HEK293T (cell line): ENCODE measurements around the gene SINHCAF.
"Not testable (repeated sequence)": the region's sequence is repeated elsewhere in the genome, so short reads cannot be mapped to it uniquely, and the experiment has no call there.

Experiments
- CTCF ChIA-PET: fragments of 350-600 bp; formaldehyde crosslinking; extraction: SDS; loops from one replicate; lab custom pipeline; 2021; ENCODE audit warnings: antibody characterized with exemption, inconsistent platforms; lab: Yijun Ruan, JAX
- POLR2A ChIA-PET: fragments of 350-600 bp; formaldehyde crosslinking; extraction: SDS; loops from one replicate; lab custom pipeline; 2020; ENCODE audit warnings: antibody characterized with exemption, inconsistent platforms; lab: Yijun Ruan, JAX
- DNase-seq: peaks from one replicate; pipeline ENCODE4 v3.0.0; 2012; ENCODE audit warnings: mixed read lengths; ENCODE audit errors: extremely low spot score
- ARNT ChIP-seq: fragments of 450-650 bp; IDR thresholded peaks from 2 replicates; pipeline ENCODE4 v1.6.1; 2017; ENCODE audit warnings: mild to moderate bottlenecking
- BHLHE40 ChIP-seq: fragments of 450-650 bp; IDR thresholded peaks from 2 replicates; pipeline ENCODE4 v1.6.1; 2016; ENCODE audit warnings: mild to moderate bottlenecking, moderate library complexity, borderline replicate concordance
- CTBP1 ChIP-seq: fragments of 450-650 bp; IDR thresholded peaks from 2 replicates; pipeline ENCODE4 v1.6.1; 2016; ENCODE audit warnings: borderline replicate concordance
- ELF4 ChIP-seq: fragments of 450-650 bp; IDR thresholded peaks from 2 replicates; pipeline ENCODE4 v1.6.1; 2017; ENCODE audit warnings: antibody characterized with exemption
- FOXA1 ChIP-seq: fragments of 450-650 bp; IDR thresholded peaks from 2 replicates; pipeline ENCODE4 v1.6.1; 2016; ENCODE audit warnings: mild to moderate bottlenecking
- FOXK2 ChIP-seq: fragments of 450-650 bp; IDR thresholded peaks from 2 replicates; pipeline ENCODE4 v1.6.1; 2016; ENCODE audit warnings: mild to moderate bottlenecking
- FOXM1 ChIP-seq: fragments of 450-650 bp; IDR thresholded peaks from 2 replicates; pipeline ENCODE4 v1.6.1; 2017; ENCODE audit warnings: mild to moderate bottlenecking, borderline replicate concordance
- HDGF ChIP-seq: fragments of 450-650 bp; IDR thresholded peaks from 2 replicates; pipeline ENCODE4 v1.6.1; 2017; ENCODE audit warnings: antibody characterized with exemption, borderline replicate concordance
- L3MBTL2 ChIP-seq: fragments of 450-650 bp; conservative IDR thresholded peaks from 2 replicates; pipeline ENCODE4 v1.6.1; 2016; ENCODE audit warnings: mild to moderate bottlenecking
- LEF1 ChIP-seq: fragments of 450-650 bp; IDR thresholded peaks from 2 replicates; pipeline ENCODE4 v1.6.1; 2017; ENCODE audit warnings: mild to moderate bottlenecking, borderline replicate concordance
- NFRKB ChIP-seq: fragments of 450-650 bp; IDR thresholded peaks from 2 replicates; pipeline ENCODE4 v1.6.1; 2016; ENCODE audit warnings: mild to moderate bottlenecking, moderate library complexity
- PKNOX1 ChIP-seq: fragments of 450-650 bp; IDR thresholded peaks from 2 replicates; pipeline ENCODE4 v1.6.1; 2016
- SP1 ChIP-seq: fragments of 450-650 bp; IDR thresholded peaks from 2 replicates; pipeline ENCODE4 v1.6.1; 2017
- SUZ12 ChIP-seq: fragments of 450-650 bp; IDR thresholded peaks from 2 replicates; pipeline ENCODE4 v1.6.1; 2016; ENCODE audit warnings: mild to moderate bottlenecking
- TARDBP ChIP-seq: fragments of 450-650 bp; IDR thresholded peaks from 2 replicates; pipeline ENCODE4 v1.6.1; 2016
- ZNF384 ChIP-seq: fragments of 450-650 bp; IDR thresholded peaks from 2 replicates; pipeline ENCODE4 v1.6.1; 2016

Gene SINHCAF

GRCh38 chr12:31248815-31249214 lies 77.1 kb downstream of the SINHCAF start:
- ChIA-PET CTCF (no interaction called here), POLR2A (no interaction called here)
- no peak for TF ChIP-seq ZNF384
- TF ChIP-seq FOXK2, result no peak
- no peak for TF ChIP-seq ELF4
- no peak for TF ChIP-seq HDGF
- no peak for TF ChIP-seq CTBP1
- TF ChIP-seq FOXM1, result no peak
- TF ChIP-seq BHLHE40, result no peak
- no peak for TF ChIP-seq FOXA1
- TF ChIP-seq LEF1, result no peak
- DNase-seq, result no peak

GRCh38 chr12:31248337-31248736 lies 77.6 kb downstream of the SINHCAF start:
- POLR2A ChIA-PET, result no interaction called here
- CTCF ChIA-PET, result no interaction called here
- DNase-seq, result no peak

GRCh38 chr12:31246470-31246850 lies 79.5 kb downstream of the SINHCAF start:
- TF ChIP-seq PKNOX1 (no peak), ELF4 (no peak), SUZ12 (no peak), FOXA1 (no peak), HDGF (no peak), CTBP1 (no peak), FOXM1 (no peak), BHLHE40 (no peak), ARNT (no peak), L3MBTL2 (no peak), ZNF384 (no peak)
- CTCF ChIA-PET, result interaction anchor here (1.1 kb wide), 1 partner anchor 25 kb away, joined by 3 read pairs; no protein-coding TSS in a partner anchor
- POLR2A ChIA-PET, result no interaction called here
- DNase-seq, result no peak

More at GRCh38 chr12:31248337-31248736, 77.6 kb downstream of the SINHCAF start:
- no peak for TF ChIP-seq HDGF
- no peak for TF ChIP-seq SUZ12
- no peak for TF ChIP-seq FOXA1
- no peak for TF ChIP-seq CTBP1
- no peak for TF ChIP-seq TARDBP
- TF ChIP-seq SP1, result no peak
- no peak for TF ChIP-seq PKNOX1
- no peak for TF ChIP-seq FOXK2
- no peak for TF ChIP-seq ARNT
- TF ChIP-seq ZNF384, result no peak
- no peak for TF ChIP-seq BHLHE40
- TF ChIP-seq L3MBTL2, result no peak
- TF ChIP-seq LEF1, result no peak
- TF ChIP-seq ELF4, result no peak
- no peak for TF ChIP-seq NFRKB
- TF ChIP-seq FOXM1, result no peak

GRCh38 chr12:31245822-31246469 lies 80.0 kb downstream of the SINHCAF start:
- no peak for DNase-seq
- ChIA-PET POLR2A (no interaction called here), CTCF (interaction anchor here (1.1 kb wide), 1 partner anchor 26 kb away, joined by 3 read pairs; no protein-coding TSS in a partner anchor)
- no peak for TF ChIP-seq CTBP1
- no peak for TF ChIP-seq ARNT
- no peak for TF ChIP-seq HDGF
- no peak for TF ChIP-seq SUZ12
- TF ChIP-seq FOXM1, result no peak
- TF ChIP-seq NFRKB, result no peak
- TF ChIP-seq FOXK2, result no peak
- no peak for TF ChIP-seq ZNF384
- TF ChIP-seq ELF4, result no peak
- no peak for TF ChIP-seq BHLHE40
- TF ChIP-seq FOXA1, result no peak
- no peak for TF ChIP-seq L3MBTL2
- TF ChIP-seq LEF1, result no peak
- TF ChIP-seq SP1, result no peak
- TF ChIP-seq TARDBP, result no peak
- TF ChIP-seq PKNOX1, result no peak

- DNase-seq, POLR2A ChIA-PET: not testable (repeated sequence)
- CTCF ChIA-PET, result interaction anchor here (0.5 to 1.0 kb wide), 4 partner anchors 9 to 1006 kb away, joined by 3 to 7 read pairs (median 4); no protein-coding TSS in a partner anchor
Measured at GRCh38 chr12:31242418-31242817, 83.5 kb downstream of the SINHCAF start.

- POLR2A ChIA-PET, result no interaction called here
- TF ChIP-seq SP1 (no peak), NFRKB (no peak), PKNOX1 (no peak), BHLHE40 (no peak), CTBP1 (no peak), ELF4 (no peak), FOXK2 (no peak), L3MBTL2 (no peak), TARDBP (no peak), ZNF384 (no peak), HDGF (no peak), FOXA1 (no peak), FOXM1 (no peak), LEF1 (no peak), SUZ12 (no peak), ARNT (no peak)
- DNase-seq, result peak; percentile 75
- CTCF ChIA-PET, result interaction anchor here (0.6 to 1.1 kb wide), 5 partner anchors 9 to 1728 kb away, joined by 3 to 4 read pairs (median 3); no protein-coding TSS in a partner anchor
Measured at GRCh38 chr12:31238764-31239387, 87.1 kb downstream of the SINHCAF start.

GRCh38 chr12:31238333-31238732 lies 87.6 kb downstream of the SINHCAF start:
- DNase-seq, POLR2A ChIA-PET: not testable (repeated sequence)
- CTCF ChIA-PET, result interaction anchor here (0.6 to 1.1 kb wide), 4 partner anchors 8 to 1728 kb away, joined by 3 read pairs; no protein-coding TSS in a partner anchor
